Esophagus squamous epithelium (tissue), 5 donors: ENCODE results near the gene SLC25A34. TPM values are rescaled to one million over a fixed set of nuclear protein-coding genes. Genes with fewer than 3 reads are reported as not detected.

Experiments used
- DNase-seq: peaks from one replicate; lab custom pipeline; 2025; lab: John Stamatoyannopoulos, UW
- H3K27ac ChIP-seq, 4 donors: fragments of 200-600 bp; sonication (generic); one replicate each; pipeline ENCODE4 v1.5.1; 2016 to 2019; ENCODE audit warnings: mild to moderate bottlenecking in 1 of 4
- H3K27me3 ChIP-seq, 4 donors: fragments of 200-600 bp; sonication (generic); 1 replicate in 3 of 4; 2 replicates in 1 of 4; pipeline versions ENCODE4 v1.5.1 to v1.6.0; 2017 to 2021; ENCODE audit warnings: antibody characterized with exemption in 1 of 4
- H3K36me3 ChIP-seq, 3 donors: fragments of 200-600 bp; sonication (generic); one replicate each; pipeline ENCODE4 v1.5.1; 2016 to 2019
- H3K4me1 ChIP-seq, 3 donors: fragments of 200-600 bp; sonication (generic); one replicate each; pipeline ENCODE4 v1.5.1; 2017 to 2019
- H3K4me3 ChIP-seq, 4 donors: fragments of 200-600 bp; sonication (generic); 1 replicate in 3 of 4; 2 replicates in 1 of 4; pipeline ENCODE4 v1.5.1; 2016 to 2019; ENCODE audit warnings: mild to moderate bottlenecking in 2 of 4, moderate library complexity in 1 of 4
- H3K9me3 ChIP-seq, 3 donors: fragments of 200-600 bp; sonication (generic); one replicate each; pipeline ENCODE4 v1.5.1; 2016 to 2019
- CTCF ChIP-seq, 6 experiments: fragments of 450-650 bp in 4 of 6; fragments of 200-600 bp in 2 of 6; sonication (generic) in 2 of 6; IDR thresholded peaks; one replicate each; pipeline ENCODE4 v1.5.1; 2016 to 2019; ENCODE audit warnings: antibody characterized with exemption in 6 of 6, mild to moderate bottlenecking in 4 of 6, moderate library complexity in 4 of 6
- POLR2A ChIP-seq, 4 donors: fragments of 450-650 bp; IDR thresholded peaks; one replicate each; pipeline ENCODE4 v1.6.1; 2017; ENCODE audit warnings: antibody characterized with exemption in 4 of 4, mild to moderate bottlenecking in 4 of 4, moderate library complexity in 3 of 4
- WGBS, 2 donors: methylation state at CpG; one replicate each; pipeline ENCODE4 v1.1.5; 2018; 5-methylcytosine and 5-hydroxymethylcytosine counted together
- intact Hi-C: fragments of 100-400 bp; cut with DNase I; formaldehyde crosslinking; loops from one replicate; pipeline ENCODE4 v1.15.0; 2022
- total RNA-seq, 4 donors: library from RNA; depleted of rRNA; stranded (reverse); fragments of >200 nt; gene quantifications; one replicate each; pipeline ENCODE4 v1.1.0, GENCODE V29; 2016
- donor health status: DM: yes; HTN: yes; CAD: no.

Gene SLC25A34
- total RNA-seq, 4 donors from 2014 or later: 0.44 to 1.1 (median 0.83) TPM

- 67 to 91% methylated on average over 4 to 11 of the region's 15 CpGs for WGBS, 2 donors
- intact Hi-C loops: no loop called here
- Histone ChIP-seq H3K27ac (peak overlapping the region in 1 of 4 donors; percentile 22), H3K4me1 (peaks cover 32 to 66% (median 34%) of the 10 kb centered on the region in 3 donors), H3K27me3 (no peaks in the 10 kb centered on the region), H3K36me3 (peaks cover 8 to 17% (median 15%) of the 10 kb centered on the region in 3 donors), H3K9me3 (no peaks in the 10 kb centered on the region), H3K4me3 (no peak overlapping the region)
- DNase-seq: no peak
- TF ChIP-seq CTCF (IDR thresholded peaks at IDR 0.05) (no peak), POLR2A (IDR thresholded peaks at IDR 0.05) (no peak)
These were observed 2.5 kb downstream of the SLC25A34 start for GRCh38 chr1:15738416-15739113.

- Histone ChIP-seq H3K27me3 (no peaks in the 10 kb centered on the region), H3K27ac (peak overlapping the region in 1 of 4 donors; percentile 22), H3K9me3 (no peaks in the 10 kb centered on the region), H3K4me3 (no peak overlapping the region), H3K4me1 (peaks cover 32 to 62% (median 34%) of the 10 kb centered on the region in 3 donors), H3K36me3 (peaks cover 1 to 11% (median 8%) of the 10 kb centered on the region in 3 donors)
- TF ChIP-seq CTCF (IDR thresholded peaks at IDR 0.05) (no peak), POLR2A (IDR thresholded peaks at IDR 0.05) (no peak)
- DNase-seq: no peak
- intact Hi-C loops: no loop called here
- WGBS, 2 donors: 94 to 100% methylated on average over 1 to 8 of the region's 16 CpGs
These were observed 3.2 kb downstream of the SLC25A34 start for GRCh38 chr1:15739259-15739658.

- peaks cover 30 to 57% (median 34%) of the 10 kb centered on the region in 3 donors for H3K4me1 ChIP-seq
- 70 to 79% methylated on average over 2 to 7 of the region's 7 CpGs for WGBS, 2 donors
- H3K27me3 ChIP-seq: no peaks in the 10 kb centered on the region
- TF ChIP-seq CTCF (IDR thresholded peaks at IDR 0.05) (peak in 1 of 6 experiments; percentile 6), POLR2A (IDR thresholded peaks at IDR 0.05) (no peak)
- H3K4me3 ChIP-seq: no peak overlapping the region
- H3K9me3 ChIP-seq: no peaks in the 10 kb centered on the region
- DNase-seq: no peak
- H3K27ac ChIP-seq: peak overlapping the region in 1 of 4 donors; percentile 9
- peaks cover 0 to 6% (median 3%) of the 10 kb centered on the region in 3 donors for H3K36me3 ChIP-seq
- intact Hi-C loops: loop anchor here (10.0 kb wide), 1 partner anchor 145 kb away; no protein-coding TSS in a partner anchor
These were observed 3.7 kb downstream of the SLC25A34 start for GRCh38 chr1:15739745-15740144.

GRCh38 chr1:15740924-15741850 lies 5.1 kb downstream of the SLC25A34 start:
- intact Hi-C loops: loop anchor here (10.0 kb wide), 1 partner anchor 146 kb away; no protein-coding TSS in a partner anchor
- no peaks in the 10 kb centered on the region for H3K36me3 ChIP-seq
- DNase-seq: no peak
- no peaks in the 10 kb centered on the region for H3K27me3 ChIP-seq
- WGBS, 2 donors: 13 to 35% methylated on average over 3 to 11 of the region's 27 CpGs
- H3K27ac ChIP-seq: peak overlapping the region in 2 of 4 donors; percentile 46 to 48
- no peak overlapping the region for H3K4me3 ChIP-seq
- peaks cover 17 to 42% (median 20%) of the 10 kb centered on the region in 3 donors for H3K4me1 ChIP-seq
- no peaks in the 10 kb centered on the region for H3K9me3 ChIP-seq
- peak; percentile 72 to 96 (median 93) for TF ChIP-seq CTCF (IDR thresholded peaks at IDR 0.05)
- TF ChIP-seq POLR2A (IDR thresholded peaks at IDR 0.05): no peak
